ENCODE measurements around the gene ESF1. TPM values are rescaled to one million over a fixed set of nuclear protein-coding genes. Genes with fewer than 3 reads are reported as not detected.
A peak's percentile ranks its signal among the peaks of the same experiment; 100 is the strongest.

Gene ESF1
- total RNA-seq, 1 experiment from 2014 or later = 28.7 TPM

DNA sequence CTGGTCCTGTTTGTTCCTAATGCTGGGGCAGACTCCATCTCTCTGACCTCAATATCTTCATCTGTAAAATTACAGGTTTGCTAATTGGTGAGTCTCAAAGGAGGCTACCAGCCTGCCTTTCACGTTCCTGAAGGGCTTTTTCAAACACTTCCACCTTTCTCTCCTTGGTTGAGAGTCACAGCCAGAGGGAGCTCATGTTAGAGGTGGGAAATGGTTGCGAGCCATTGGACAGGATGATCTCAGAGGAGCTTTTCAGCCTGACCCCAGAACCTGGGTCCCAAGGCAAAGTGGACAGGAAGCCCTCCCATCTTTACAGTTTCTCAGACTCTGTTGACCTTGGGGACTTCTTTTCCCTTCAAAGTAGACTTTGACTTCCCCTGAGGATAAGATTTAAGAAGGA lies 37.7 kb upstream of the ESF1 start (continued):
- TF ChIP-seq, protein P1, sequence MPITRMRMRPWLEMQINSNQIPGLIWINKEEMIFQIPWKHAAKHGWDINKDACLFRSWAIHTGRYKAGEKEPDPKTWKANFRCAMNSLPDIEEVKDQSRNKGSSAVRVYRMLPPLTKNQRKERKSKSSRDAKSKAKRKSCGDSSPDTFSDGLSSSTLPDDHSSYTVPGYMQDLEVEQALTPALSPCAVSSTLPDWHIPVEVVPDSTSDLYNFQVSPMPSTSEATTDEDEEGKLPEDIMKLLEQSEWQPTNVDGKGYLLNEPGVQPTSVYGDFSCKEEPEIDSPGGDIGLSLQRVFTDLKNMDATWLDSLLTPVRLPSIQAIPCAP (CRISPR knock-in tag; IDR thresholded peaks at IDR 0.05) = no peak
- TF ChIP-seq, protein P2, sequence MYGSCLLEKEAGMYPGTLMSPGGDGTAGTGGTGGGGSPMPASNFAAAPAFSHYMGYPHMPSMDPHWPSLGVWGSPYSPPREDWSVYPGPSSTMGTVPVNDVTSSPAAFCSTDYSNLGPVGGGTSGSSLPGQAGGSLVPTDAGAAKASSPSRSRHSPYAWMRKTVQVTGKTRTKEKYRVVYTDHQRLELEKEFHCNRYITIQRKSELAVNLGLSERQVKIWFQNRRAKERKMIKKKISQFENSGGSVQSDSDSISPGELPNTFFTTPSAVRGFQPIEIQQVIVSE (CRISPR knock-in tag; IDR thresholded peaks at IDR 0.05; ENCODE audit: borderline replicate concordance) = no peak
- TF ChIP-seq, protein P3, sequence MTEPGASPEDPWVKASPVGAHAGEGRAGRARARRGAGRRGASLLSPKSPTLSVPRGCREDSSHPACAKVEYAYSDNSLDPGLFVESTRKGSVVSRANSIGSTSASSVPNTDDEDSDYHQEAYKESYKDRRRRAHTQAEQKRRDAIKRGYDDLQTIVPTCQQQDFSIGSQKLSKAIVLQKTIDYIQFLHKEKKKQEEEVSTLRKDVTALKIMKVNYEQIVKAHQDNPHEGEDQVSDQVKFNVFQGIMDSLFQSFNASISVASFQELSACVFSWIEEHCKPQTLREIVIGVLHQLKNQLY (CRISPR knock-in tag; IDR thresholded peaks at IDR 0.05) = no peak
- TF ChIP-seq NFATC4 (CRISPR knock-in tag; IDR thresholded peaks at IDR 0.05) = no peak
- no peak for TF ChIP-seq ZNF121 (CRISPR knock-in tag; IDR thresholded peaks at IDR 0.05)

DNA sequence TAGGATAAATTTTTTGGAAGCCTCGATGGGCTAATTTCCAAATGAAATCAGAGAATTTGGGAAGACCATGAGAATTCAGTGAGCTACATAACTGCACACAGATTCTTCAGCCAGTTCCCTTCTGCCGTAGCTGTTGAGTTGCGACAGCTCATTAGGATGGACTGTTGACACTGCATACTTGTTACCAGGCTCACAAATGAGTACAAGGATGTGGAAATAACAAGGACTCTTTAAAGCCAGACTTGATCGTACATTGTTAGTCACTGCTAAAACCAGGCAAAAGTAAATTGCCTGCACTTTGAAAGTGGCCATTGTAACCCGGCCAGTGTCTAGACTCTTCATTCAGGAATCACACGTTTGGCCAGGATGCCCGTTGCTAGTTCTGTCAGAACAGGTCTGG lies 37.2 kb upstream of the ESF1 start:
- CTCF ChIA-PET = interaction anchor here (0.6 to 2.3 kb wide), 10 partner anchors 52 to 276 kb away, joined by 3 to 24 read pairs (median 4); partner anchors contain the start of gene SEL1L2

DNA sequence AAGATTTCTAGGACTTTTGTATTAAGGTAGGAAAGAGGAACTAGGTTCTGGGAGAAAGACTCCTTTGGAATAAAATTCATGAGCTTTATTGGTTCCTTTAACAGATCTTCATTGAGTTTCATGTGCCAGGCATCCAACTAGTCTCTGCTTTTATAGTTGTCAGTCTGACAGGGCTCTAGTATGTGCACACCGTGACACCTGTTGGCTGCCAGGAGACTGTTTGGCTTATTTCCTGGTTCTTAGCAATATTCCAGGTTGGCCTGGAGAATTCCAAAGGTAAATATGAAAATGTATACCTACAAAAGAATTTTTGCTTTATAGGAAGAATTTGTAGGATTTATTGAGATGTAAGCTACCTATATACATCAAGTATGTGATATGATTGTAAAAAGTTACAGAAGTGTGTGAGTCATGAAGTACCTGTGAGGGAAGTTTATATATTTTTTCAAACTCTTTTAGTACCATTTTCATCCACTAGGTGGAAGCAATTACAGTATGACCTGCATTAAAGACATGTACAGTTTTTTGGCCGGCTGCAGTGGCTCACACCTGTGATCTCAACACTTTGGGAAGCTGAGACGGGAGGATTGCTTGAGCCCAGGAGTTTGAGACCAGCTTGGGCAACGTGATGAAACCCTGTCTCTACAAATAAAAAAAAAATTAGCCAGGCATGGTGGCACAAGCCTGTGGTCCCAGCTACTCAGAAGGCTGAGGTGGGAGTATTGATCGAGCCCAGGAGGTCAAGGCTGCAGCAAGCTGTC lies 35.3 kb upstream of the ESF1 start:
- Mint-ChIP-seq H3K27me3 (ENCODE audit: low read depth) (no peaks in the 10 kb centered on the region), H3K36me3 (peaks cover 17% of the 10 kb centered on the region), H3K4me1 (peaks cover 5% of the 10 kb centered on the region), H3K4me3 (no peak overlapping the region), H3K27ac (no peak overlapping the region), H3K9me3 (no peaks in the 10 kb centered on the region)
- ChIA-PET POLR2A (interaction anchor here (0.6 to 0.7 kb wide), 2 partner anchors 15 to 1288 kb away, joined by 3 read pairs; no protein-coding TSS in a partner anchor), CTCF (interaction anchor here (0.6 to 2.3 kb wide), 15 partner anchors 9 to 242 kb away, joined by 3 to 12 read pairs (median 4); partner anchors contain the start of gene MACROD2)
- ATAC-seq (peak; percentile 62), DNase-seq (ENCODE audit: low spot score) (peak; percentile 20)
- TF ChIP-seq ZNF671 (CRISPR knock-in tag; IDR thresholded peaks at IDR 0.05) = no peak
- TF ChIP-seq, protein P4, sequence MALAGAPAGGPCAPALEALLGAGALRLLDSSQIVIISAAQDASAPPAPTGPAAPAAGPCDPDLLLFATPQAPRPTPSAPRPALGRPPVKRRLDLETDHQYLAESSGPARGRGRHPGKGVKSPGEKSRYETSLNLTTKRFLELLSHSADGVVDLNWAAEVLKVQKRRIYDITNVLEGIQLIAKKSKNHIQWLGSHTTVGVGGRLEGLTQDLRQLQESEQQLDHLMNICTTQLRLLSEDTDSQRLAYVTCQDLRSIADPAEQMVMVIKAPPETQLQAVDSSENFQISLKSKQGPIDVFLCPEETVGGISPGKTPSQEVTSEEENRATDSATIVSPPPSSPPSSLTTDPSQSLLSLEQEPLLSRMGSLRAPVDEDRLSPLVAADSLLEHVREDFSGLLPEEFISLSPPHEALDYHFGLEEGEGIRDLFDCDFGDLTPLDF (CRISPR knock-in tag; IDR thresholded peaks at IDR 0.05) = no peak
- TF ChIP-seq, protein P5, sequence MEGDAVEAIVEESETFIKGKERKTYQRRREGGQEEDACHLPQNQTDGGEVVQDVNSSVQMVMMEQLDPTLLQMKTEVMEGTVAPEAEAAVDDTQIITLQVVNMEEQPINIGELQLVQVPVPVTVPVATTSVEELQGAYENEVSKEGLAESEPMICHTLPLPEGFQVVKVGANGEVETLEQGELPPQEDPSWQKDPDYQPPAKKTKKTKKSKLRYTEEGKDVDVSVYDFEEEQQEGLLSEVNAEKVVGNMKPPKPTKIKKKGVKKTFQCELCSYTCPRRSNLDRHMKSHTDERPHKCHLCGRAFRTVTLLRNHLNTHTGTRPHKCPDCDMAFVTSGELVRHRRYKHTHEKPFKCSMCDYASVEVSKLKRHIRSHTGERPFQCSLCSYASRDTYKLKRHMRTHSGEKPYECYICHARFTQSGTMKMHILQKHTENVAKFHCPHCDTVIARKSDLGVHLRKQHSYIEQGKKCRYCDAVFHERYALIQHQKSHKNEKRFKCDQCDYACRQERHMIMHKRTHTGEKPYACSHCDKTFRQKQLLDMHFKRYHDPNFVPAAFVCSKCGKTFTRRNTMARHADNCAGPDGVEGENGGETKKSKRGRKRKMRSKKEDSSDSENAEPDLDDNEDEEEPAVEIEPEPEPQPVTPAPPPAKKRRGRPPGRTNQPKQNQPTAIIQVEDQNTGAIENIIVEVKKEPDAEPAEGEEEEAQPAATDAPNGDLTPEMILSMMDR (IDR thresholded peaks at IDR 0.05) = peak; percentile 54; the same call in 1 of the 2 replicates

More for the DNA sequence above, 37.2 kb upstream of the ESF1 start:
- H3K36me3 Mint-ChIP-seq = peaks cover 7% of the 10 kb centered on the region
- H3K4me1 Mint-ChIP-seq = peaks cover 5% of the 10 kb centered on the region
- no peak overlapping the region for H3K27ac Mint-ChIP-seq
- H3K4me3 Mint-ChIP-seq = no peak overlapping the region
- no peak for ATAC-seq
- POLR2A ChIA-PET = no interaction called here
- TF ChIP-seq OVOL2 (CRISPR knock-in tag; IDR thresholded peaks at IDR 0.05; ENCODE audit: borderline replicate concordance) (no peak), ZNF263 (CRISPR knock-in tag; IDR thresholded peaks at IDR 0.05; ENCODE audit: low read depth) (no peak), CREM (CRISPR knock-in tag; IDR thresholded peaks at IDR 0.05) (no peak), PRRX2 (CRISPR knock-in tag; IDR thresholded peaks at IDR 0.05) (no peak), EMX1 (CRISPR knock-in tag; IDR thresholded peaks at IDR 0.05) (no peak), ZBTB21 (CRISPR knock-in tag; IDR thresholded peaks at IDR 0.05; ENCODE audit: borderline replicate concordance) (no peak), NR2C2 (CRISPR knock-in tag; IDR thresholded peaks at IDR 0.05) (no peak)
- no peaks in the 10 kb centered on the region for H3K27me3 Mint-ChIP-seq (ENCODE audit: low read depth)
- no peak for DNase-seq (ENCODE audit: low spot score)
- H3K9me3 Mint-ChIP-seq = no peaks in the 10 kb centered on the region

DNA sequence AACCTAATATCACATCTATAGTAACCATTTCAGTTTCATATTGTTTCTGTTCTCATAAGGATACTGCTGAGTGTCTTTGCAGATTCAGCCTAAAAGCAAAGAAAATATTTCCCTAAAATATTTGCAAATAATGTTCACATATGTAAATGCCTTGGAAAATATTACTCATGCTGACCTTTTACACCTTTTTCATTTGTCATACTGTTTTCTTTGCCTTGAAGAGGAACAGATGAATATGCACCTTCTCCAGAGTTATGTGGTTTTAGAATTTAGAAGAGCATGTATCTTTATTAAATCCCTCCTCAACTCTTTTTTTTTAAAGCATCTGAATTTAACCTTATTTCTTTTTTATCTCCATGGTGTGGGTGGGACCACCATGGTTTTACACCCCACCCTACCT lies 32.6 kb upstream of the ESF1 start:
- ATAC-seq = no peak
- CTCF ChIA-PET = no interaction called here
- no peaks in the 10 kb centered on the region for H3K9me3 Mint-ChIP-seq
- peaks cover 35% of the 10 kb centered on the region for H3K36me3 Mint-ChIP-seq
- POLR2A ChIA-PET = no interaction called here
- no peaks in the 10 kb centered on the region for H3K27me3 Mint-ChIP-seq (ENCODE audit: low read depth)
- H3K27ac Mint-ChIP-seq = no peak overlapping the region
- DNase-seq (ENCODE audit: low spot score) = no peak
- no peaks in the 10 kb centered on the region for H3K4me1 Mint-ChIP-seq
- H3K4me3 Mint-ChIP-seq = no peak overlapping the region
- TF ChIP-seq FOXJ3 (CRISPR knock-in tag; IDR thresholded peaks at IDR 0.05; ENCODE audit: borderline replicate concordance) (no peak), TP53 (CRISPR knock-in tag; IDR thresholded peaks at IDR 0.05) (no peak), ZNF232 (CRISPR knock-in tag; IDR thresholded peaks at IDR 0.05) (no peak), ETV6 (CRISPR knock-in tag; IDR thresholded peaks at IDR 0.05) (no peak)
- TF ChIP-seq, protein P3 (CRISPR knock-in tag; IDR thresholded peaks at IDR 0.05) = no peak
- TF ChIP-seq, protein P6, sequence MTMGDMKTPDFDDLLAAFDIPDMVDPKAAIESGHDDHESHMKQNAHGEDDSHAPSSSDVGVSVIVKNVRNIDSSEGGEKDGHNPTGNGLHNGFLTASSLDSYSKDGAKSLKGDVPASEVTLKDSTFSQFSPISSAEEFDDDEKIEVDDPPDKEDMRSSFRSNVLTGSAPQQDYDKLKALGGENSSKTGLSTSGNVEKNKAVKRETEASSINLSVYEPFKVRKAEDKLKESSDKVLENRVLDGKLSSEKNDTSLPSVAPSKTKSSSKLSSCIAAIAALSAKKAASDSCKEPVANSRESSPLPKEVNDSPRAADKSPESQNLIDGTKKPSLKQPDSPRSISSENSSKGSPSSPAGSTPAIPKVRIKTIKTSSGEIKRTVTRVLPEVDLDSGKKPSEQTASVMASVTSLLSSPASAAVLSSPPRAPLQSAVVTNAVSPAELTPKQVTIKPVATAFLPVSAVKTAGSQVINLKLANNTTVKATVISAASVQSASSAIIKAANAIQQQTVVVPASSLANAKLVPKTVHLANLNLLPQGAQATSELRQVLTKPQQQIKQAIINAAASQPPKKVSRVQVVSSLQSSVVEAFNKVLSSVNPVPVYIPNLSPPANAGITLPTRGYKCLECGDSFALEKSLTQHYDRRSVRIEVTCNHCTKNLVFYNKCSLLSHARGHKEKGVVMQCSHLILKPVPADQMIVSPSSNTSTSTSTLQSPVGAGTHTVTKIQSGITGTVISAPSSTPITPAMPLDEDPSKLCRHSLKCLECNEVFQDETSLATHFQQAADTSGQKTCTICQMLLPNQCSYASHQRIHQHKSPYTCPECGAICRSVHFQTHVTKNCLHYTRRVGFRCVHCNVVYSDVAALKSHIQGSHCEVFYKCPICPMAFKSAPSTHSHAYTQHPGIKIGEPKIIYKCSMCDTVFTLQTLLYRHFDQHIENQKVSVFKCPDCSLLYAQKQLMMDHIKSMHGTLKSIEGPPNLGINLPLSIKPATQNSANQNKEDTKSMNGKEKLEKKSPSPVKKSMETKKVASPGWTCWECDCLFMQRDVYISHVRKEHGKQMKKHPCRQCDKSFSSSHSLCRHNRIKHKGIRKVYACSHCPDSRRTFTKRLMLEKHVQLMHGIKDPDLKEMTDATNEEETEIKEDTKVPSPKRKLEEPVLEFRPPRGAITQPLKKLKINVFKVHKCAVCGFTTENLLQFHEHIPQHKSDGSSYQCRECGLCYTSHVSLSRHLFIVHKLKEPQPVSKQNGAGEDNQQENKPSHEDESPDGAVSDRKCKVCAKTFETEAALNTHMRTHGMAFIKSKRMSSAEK (CRISPR knock-in tag; IDR thresholded peaks at IDR 0.05; ENCODE audit: borderline replicate concordance) = no peak
